Mucosa of stomach (tissue), 1 donor: Measurements from ENCODE around the gene SACM1L.

ENCODE experiments used
- H3K27me3 ChIP-seq: one replicate; pipeline ENCODE4 v1.7.0; 2013; ENCODE audit warnings: mild to moderate bottlenecking, low read length; ENCODE audit not compliant: control insufficient read depth, insufficient read depth
- H3K36me3 ChIP-seq: one replicate; pipeline ENCODE4 v1.7.0; 2013; ENCODE audit warnings: low read length; ENCODE audit not compliant: control insufficient read depth, insufficient read depth
- H3K4me1 ChIP-seq: one replicate; pipeline ENCODE4 v1.7.0; 2013; ENCODE audit warnings: mild to moderate bottlenecking, low read length; ENCODE audit not compliant: control insufficient read depth, insufficient read depth
- H3K4me3 ChIP-seq: one replicate; pipeline ENCODE4 v1.7.0; 2013; ENCODE audit warnings: low read length
- H3K9ac ChIP-seq: one replicate; pipeline ENCODE4 v1.7.0; 2013; ENCODE audit warnings: mild to moderate bottlenecking, low read length, moderate library complexity
- H3K9me3 ChIP-seq: one replicate; pipeline ENCODE4 v1.7.0; 2013; ENCODE audit warnings: mild to moderate bottlenecking, low read length, moderate library complexity; ENCODE audit not compliant: control insufficient read depth
- donor health status: Pancreatic carcinoma.

The SACM1L gene

DNA sequence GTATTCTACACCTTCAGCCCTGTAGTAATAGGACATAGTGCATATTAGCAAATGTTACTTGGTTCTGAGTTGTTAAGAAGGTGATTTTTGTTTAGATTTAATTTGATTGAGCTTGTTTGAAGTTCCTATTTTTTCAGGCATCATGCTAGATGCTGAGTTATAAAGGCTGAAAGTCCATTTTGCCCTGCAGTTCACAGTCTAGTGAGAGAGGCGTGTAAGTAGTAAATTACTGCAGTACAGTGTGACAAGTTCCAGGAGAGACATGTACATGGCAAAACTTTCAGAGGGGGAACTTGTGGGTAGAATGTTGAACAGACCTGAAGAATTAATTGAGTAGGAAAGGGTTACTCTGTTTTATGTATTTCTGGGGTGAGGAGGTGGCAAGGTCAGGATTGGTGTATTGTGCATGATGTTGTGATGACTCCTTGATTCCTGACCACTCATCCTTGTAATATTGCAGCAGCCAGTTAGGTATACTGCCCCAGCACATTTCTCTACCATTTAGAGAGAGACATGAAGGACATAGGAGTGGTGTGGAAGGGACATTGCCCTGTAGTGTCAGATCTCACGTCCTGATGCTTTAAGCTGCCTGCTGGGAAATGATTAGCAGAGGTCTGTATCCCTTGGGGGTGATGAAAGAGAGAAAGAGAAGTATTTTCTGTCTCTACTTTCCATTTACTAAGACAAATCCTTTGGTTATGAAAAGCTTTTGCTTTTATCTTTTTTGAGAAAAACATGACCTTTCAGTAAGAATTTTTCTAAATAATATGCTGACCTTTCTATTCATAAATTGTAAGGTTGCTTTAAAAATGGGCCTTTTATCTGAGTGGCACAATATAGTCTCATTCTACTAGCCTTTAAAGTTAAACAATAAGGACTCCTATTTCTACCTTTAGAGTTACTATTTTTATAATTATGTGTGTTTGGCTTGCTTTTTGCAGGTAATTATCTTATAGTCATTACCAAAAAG, 16.9 kb downstream of the SACM1L start:
- Histone ChIP-seq H3K27me3 (no peaks in the 10 kb centered on the region), H3K9ac (no peak overlapping the region), H3K4me1 (no peaks in the 10 kb centered on the region), H3K4me3 (no peak overlapping the region), H3K9me3 (no peaks in the 10 kb centered on the region), H3K36me3 (no peaks in the 10 kb centered on the region)

DNA sequence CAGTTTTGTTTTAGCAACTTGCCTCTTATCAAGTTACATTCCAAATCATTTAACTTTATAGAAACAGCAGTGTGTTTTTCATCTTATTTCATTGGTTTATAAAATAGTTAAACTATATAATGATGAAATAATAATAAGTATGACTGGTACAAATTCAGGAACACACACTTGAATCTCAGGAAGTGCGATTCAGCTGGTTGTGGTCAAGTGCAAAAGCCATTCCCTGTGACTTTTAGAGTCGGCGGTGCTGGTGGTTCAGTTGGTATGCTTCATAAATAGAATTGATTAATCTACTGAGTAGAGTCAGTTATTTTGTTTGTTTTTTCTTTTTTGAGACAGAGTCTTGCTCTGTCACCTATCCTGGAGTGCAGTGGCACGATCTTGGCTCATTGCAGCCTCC, 22.7 kb downstream of the SACM1L start:
- Histone ChIP-seq H3K9ac (no peak overlapping the region), H3K9me3 (no peaks in the 10 kb centered on the region), H3K4me1 (no peaks in the 10 kb centered on the region), H3K36me3 (no peaks in the 10 kb centered on the region), H3K4me3 (no peak overlapping the region), H3K27me3 (no peaks in the 10 kb centered on the region)

DNA sequence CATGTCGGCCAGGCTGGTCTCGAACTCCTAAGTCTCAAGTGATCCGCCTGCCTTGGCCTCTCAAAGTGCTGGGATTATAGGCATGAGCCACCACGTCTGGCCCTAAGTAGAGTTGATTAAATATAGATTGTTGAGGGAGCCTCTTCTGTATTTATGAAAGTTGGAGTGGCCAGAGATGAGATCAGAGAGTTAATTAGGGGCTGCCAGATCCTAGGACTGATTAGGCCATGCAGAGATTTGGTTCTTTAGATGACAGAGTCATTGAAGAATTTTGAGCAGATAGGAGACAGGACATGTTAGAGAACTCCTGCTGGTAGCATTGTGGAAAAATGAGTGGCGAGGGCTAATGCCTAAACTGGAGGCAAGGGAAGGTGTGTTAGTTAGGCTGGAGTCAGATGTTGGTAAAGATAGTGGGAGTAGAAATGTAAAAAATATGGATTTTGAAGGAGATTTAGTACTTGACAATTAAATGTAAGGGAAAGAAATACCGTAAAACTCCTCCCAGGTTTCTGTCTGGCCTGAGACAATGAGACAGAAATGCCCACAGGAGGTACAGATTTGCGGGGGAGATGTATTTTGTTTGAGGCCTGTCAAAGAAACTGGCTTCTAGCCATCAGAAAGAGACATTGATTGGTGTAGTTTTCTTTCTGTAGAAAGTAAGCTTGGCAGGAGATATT, 23.4 kb downstream of the SACM1L start:
- Histone ChIP-seq H3K27me3 (no peaks in the 10 kb centered on the region), H3K4me3 (no peak overlapping the region), H3K9ac (no peak overlapping the region), H3K9me3 (no peaks in the 10 kb centered on the region), H3K36me3 (no peaks in the 10 kb centered on the region), H3K4me1 (no peaks in the 10 kb centered on the region)

DNA sequence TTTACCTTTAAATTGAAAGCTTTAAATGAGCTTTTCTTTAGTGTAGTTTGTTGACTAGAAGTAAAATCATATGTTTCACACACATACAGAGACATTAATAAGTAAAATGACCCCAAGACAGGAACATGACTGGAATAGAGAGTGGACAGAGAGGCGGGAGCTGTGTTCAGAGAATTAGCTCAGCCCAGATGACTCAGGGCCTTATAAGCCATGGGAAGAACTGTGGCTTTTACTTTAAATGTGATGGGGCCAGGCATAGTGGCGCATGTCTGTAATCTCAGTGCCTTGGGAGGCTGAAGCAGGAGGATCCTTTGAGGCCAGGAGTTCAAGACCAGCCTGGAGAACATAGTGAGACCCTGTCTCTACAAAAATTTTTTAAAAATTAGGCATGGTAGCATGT, 26.7 kb downstream of the SACM1L start:
- Histone ChIP-seq H3K4me1 (no peaks in the 10 kb centered on the region), H3K27me3 (no peaks in the 10 kb centered on the region), H3K36me3 (no peaks in the 10 kb centered on the region), H3K9me3 (no peaks in the 10 kb centered on the region), H3K9ac (no peak overlapping the region), H3K4me3 (no peak overlapping the region)

DNA sequence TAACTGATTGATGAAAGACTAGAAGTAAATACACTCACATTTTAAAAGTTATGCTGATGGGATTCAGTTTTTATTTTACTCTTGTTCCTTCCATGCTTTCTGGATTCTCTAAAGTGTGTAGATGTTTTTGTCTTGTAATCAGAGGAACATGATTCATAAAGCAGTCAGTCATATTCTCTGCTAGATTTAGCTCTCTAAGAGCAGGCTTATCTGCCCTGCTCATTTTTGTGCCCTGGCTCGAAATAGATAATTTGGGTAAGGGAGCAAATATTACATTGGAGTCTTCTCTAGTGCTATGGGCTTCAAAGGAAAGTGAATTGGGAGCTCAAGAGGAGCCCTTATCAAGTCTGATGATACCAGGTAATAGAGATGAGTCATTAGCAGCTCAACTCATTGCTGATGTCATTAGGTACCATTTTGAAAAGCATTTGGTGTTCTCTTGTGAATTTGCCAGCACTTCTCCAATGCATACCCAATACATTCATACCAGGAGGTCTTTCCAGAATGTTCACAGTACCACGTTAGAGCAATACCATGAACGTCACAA, 27.7 kb downstream of the SACM1L start:
- no peaks in the 10 kb centered on the region for H3K4me1 ChIP-seq
- no peak overlapping the region for H3K4me3 ChIP-seq
- H3K36me3 ChIP-seq, result no peaks in the 10 kb centered on the region
- H3K27me3 ChIP-seq, result no peaks in the 10 kb centered on the region
- H3K9me3 ChIP-seq, result no peaks in the 10 kb centered on the region
- H3K9ac ChIP-seq, result no peak overlapping the region

DNA sequence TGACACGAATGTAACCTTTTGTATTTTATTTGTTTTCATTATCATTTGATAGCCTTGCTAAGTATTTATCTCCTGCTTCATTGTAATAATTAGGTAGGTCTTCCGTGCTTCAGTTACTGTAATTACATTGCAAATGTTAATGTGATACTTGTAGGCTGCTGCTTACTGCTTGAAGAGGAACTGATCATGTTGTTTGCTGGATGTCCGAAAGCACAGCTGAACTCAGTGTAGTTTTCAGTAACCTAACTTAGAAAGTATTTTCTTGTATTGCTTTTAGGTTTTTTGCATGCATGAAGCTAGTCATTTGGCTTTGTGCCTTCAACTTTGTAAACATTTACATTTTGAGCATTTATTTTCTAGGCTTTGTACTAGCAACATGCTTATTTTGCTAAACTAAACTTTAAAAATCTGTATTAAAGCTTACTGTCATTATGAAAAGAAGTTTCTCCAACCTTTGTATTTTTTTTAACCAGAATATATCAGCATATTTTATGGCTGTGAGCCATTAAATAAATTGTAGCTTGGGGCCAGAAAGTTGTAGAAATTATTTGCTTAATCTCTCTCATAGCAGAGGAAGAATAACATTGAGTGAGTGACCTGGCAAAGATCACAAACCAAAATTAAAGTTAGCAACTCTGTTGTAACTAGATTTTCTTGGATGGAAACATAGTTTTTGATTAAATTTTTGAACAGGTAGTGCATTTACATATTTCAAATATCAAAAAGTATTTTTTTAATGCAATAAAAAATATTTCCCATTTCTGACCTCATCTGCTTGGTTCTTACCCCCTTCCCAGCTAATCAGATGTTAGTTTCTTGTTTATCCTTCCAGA, 30.7 kb downstream of the SACM1L start:
- Histone ChIP-seq H3K36me3 (no peaks in the 10 kb centered on the region), H3K4me3 (no peak overlapping the region), H3K9me3 (no peaks in the 10 kb centered on the region), H3K27me3 (no peaks in the 10 kb centered on the region), H3K4me1 (no peaks in the 10 kb centered on the region), H3K9ac (no peak overlapping the region)

DNA sequence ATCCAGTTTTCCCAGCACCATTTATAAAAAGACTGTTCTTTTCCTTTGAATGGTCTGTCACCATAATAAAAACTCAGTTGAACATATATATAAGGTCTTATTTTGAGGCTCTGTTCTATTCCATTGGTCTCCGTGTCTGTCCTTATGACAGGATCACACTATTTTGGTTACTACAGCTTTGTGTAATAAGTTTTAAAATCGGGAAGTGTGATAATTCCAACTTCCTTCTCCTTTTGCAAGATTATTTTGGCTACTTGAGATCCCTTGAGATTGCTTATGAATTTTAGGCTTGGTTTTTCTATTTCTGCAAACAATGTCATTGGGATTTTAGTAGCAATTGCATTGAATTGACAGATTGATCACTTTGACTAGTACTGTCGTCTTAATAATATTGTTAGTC, 35.7 kb downstream of the SACM1L start:
- Histone ChIP-seq H3K9ac (no peak overlapping the region), H3K27me3 (no peaks in the 10 kb centered on the region), H3K36me3 (no peaks in the 10 kb centered on the region), H3K4me3 (no peak overlapping the region), H3K9me3 (no peaks in the 10 kb centered on the region), H3K4me1 (no peaks in the 10 kb centered on the region)

DNA sequence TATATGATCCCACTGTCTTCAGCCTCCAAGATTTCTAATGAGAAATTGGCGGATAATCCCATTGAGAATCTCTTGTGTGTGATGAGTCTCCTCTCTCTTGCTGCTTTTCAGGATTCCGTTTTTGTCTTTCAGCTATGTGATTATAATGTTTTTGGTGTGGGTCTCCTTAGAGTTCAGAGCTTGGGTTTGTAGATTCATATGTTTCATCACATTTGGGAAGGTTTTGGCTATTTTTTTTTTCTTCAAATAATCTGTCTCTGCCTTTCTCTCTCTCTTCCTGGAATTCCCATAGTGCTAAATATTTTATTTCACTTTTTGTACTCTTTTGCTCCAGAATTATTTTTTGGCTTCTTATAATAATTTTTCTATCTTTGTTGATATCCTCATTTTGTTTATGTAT, 40.4 kb downstream of the SACM1L start:
- Histone ChIP-seq H3K4me3 (no peak overlapping the region), H3K36me3 (no peaks in the 10 kb centered on the region), H3K4me1 (no peaks in the 10 kb centered on the region)

DNA sequence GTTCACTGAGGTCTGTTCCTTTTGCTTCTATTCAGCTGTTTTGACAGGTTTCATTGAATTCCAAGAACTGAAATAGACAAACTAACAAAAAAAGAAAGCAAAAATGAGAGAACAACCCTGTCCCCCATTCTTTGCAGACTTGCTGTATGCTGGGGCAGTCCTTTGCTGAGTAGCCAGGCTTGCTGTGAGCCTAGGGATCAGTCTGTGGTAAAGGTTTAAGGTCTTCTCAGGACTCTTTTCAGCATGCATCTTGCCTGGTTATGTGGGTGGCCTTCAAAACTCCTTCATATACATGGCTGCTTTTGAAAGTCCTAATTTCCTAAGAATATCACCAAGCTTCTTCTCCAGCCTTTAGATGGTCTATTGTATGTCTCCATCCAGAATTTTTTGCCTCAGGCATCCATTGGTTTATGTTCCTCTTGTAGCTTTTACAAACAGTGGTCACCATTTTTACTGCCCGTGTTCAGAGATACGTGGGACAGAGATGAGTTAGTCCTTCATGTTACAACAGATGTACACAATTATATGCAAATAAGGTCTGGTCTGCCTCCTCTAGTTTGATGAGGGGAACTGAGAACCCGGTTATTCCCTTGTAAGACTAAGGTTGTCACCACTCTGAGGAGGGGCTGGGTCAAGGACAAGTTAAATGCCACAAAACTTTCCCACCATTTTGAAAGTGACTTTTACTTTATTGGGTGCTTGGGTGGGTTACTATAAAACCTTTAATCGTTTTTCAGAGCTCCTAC, 41.4 kb downstream of the SACM1L start:
- H3K36me3 ChIP-seq, result no peaks in the 10 kb centered on the region

More for the DNA sequence above, 40.4 kb downstream of the SACM1L start:
- Histone ChIP-seq H3K9ac (no peak overlapping the region), H3K9me3 (no peaks in the 10 kb centered on the region), H3K27me3 (no peaks in the 10 kb centered on the region)

DNA sequence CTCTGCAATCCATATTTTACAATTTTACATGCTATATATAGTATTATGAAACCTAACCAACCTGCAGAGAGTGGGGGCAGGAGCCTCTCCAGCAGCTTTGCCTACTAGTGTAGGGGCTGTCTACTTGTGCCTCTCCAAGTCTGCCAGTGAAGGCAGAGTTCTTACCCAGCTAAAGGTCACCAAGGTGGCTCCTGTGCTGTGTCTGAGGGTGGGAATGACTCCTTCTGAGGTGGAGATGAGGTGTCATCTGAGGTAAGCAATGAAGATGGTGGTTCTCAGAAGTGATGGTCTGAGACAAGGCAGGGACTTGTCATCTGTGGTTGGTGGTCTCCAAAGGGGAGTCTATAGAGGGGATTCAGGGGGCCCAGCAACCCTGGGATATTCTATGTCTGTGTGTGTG, 47.5 kb downstream of the SACM1L start:
- H3K9ac ChIP-seq, result no peak overlapping the region
- H3K27me3 ChIP-seq, result no peaks in the 10 kb centered on the region
- no peaks in the 10 kb centered on the region for H3K9me3 ChIP-seq
- H3K36me3 ChIP-seq, result peaks cover 8% of the 10 kb centered on the region
- H3K4me3 ChIP-seq, result no peak overlapping the region
- no peaks in the 10 kb centered on the region for H3K4me1 ChIP-seq

More for the DNA sequence above, 41.4 kb downstream of the SACM1L start:
- H3K9ac ChIP-seq, result no peak overlapping the region
- no peaks in the 10 kb centered on the region for H3K4me1 ChIP-seq
- H3K4me3 ChIP-seq, result no peak overlapping the region
- H3K27me3 ChIP-seq, result no peaks in the 10 kb centered on the region
- no peaks in the 10 kb centered on the region for H3K9me3 ChIP-seq

DNA sequence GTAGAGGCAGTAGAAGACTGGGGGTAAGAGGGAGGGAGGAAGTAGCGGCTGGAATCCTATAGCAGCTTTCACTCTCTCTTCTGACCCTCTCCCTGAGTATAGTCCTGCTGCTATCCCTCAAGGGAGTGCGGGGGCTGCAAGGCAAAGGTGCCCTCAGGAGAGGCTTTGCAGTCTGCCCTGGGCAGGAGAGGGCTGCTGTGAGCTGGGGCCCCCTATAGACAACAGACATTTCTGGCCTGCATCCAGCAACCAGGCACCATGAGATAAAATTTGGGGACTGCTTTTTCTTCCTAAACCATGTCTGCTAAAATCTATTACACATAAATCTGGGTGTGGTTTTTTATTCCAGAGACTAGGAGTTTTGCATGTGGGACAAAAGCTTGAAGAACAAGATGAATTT, 48.0 kb downstream of the SACM1L start:
- H3K36me3 ChIP-seq, result peaks cover 8% of the 10 kb centered on the region
- H3K27me3 ChIP-seq, result no peaks in the 10 kb centered on the region
- H3K9ac ChIP-seq, result no peak overlapping the region
- H3K9me3 ChIP-seq, result no peaks in the 10 kb centered on the region
- H3K4me3 ChIP-seq, result no peak overlapping the region
- no peaks in the 10 kb centered on the region for H3K4me1 ChIP-seq
